ENCODE measurements around the gene JARID2. TPM values are rescaled to one million over a fixed set of nuclear protein-coding genes. Genes with fewer than 3 reads are reported as not detected.
A peak's percentile ranks its signal among the peaks of the same experiment; 100 is the strongest.

JARID2 gene
- polyA plus RNA-seq, 1 donor (not counting 4 experiments of a cell fraction or from before 2014, with no cell fraction given): 11.0 TPM

DNA sequence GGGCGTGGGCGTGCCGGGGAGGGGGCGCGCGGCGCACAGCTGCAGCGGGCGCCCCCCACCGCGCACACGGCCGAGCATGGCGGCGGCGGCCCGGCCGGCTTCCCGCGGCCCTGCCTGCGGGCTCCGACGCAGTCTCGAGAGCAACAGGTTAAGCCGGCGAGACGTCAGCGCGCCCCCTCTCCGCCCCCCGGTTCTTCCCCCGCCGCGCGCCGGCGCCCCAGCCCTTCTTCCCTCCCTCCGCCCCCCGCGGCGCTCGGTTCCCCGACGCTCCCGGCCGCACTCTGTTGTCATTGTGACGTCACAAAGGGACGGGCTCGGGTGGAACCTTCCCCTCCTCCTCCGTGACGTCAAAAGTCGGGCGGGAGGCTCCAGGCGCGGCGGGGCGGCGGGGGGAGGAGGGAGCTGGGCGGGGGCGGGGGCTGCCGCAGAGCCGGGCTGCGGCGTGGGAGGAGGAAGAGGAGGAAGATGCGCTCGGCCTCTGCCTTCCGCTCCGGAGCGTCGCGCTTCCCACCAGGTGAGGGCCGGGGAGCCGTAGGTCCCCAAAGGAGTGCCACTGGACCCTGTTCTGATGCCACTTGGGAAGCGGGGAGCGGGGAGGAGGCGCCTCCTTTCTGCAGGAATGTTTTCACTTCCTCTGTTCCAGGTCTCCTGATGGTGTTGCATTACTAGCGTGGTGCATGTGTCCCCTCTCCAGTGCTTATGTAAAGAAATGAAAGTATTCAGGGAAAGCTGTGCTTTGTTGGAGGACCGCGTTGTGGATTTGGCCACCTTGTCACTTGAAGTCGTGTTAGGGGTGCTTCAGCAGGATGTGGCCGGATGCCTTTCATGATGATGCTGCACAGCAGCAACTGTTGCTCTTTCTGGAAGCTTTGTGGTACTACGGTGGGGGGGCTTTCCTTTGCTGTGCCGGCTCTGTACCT is 2.8 kb downstream of the JARID2 start:
- no peak for TF ChIP-seq EZH2 (IDR thresholded peaks at IDR 0.05; ENCODE audit: low read length)
- TF ChIP-seq, protein P1, sequence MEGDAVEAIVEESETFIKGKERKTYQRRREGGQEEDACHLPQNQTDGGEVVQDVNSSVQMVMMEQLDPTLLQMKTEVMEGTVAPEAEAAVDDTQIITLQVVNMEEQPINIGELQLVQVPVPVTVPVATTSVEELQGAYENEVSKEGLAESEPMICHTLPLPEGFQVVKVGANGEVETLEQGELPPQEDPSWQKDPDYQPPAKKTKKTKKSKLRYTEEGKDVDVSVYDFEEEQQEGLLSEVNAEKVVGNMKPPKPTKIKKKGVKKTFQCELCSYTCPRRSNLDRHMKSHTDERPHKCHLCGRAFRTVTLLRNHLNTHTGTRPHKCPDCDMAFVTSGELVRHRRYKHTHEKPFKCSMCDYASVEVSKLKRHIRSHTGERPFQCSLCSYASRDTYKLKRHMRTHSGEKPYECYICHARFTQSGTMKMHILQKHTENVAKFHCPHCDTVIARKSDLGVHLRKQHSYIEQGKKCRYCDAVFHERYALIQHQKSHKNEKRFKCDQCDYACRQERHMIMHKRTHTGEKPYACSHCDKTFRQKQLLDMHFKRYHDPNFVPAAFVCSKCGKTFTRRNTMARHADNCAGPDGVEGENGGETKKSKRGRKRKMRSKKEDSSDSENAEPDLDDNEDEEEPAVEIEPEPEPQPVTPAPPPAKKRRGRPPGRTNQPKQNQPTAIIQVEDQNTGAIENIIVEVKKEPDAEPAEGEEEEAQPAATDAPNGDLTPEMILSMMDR (optimal IDR thresholded peaks at IDR 0.05 in 1 of 3, IDR thresholded peaks at IDR 0.05 in 1 of 3, conservative IDR thresholded peaks at IDR 0.05 in 1 of 3; ENCODE audit: extremely low read depth in 1 of 3, insufficient read depth in 2 of 3, low read length in 3 of 3): peak in 2 of 3 experiments; percentile 35
- Histone ChIP-seq H3K4me3 (ENCODE audit: control insufficient read depth in 2 of 3, extremely low read depth in 1 of 3, insufficient read depth in 2 of 3, low read depth in 1 of 3, low read length in 3 of 3) (peak overlapping the region; percentile 55 to 95 (median 89)), H4K20me1 (ENCODE audit: control insufficient read depth, extremely low read depth, insufficient read depth, low read length) (peaks cover 4% of the 10 kb centered on the region), H2AFZ (ENCODE audit: control insufficient read depth, low read length) (peak overlapping the region; percentile 55), H3K27ac (ENCODE audit: control insufficient read depth, insufficient read depth, low read length) (peak overlapping the region; percentile 82), H3K9ac (ENCODE audit: control insufficient read depth, extremely low read depth, insufficient read depth, low read length) (peak overlapping the region; percentile 85), H3K4me1 (ENCODE audit: control insufficient read depth, extremely low read depth, insufficient read depth, low read length) (peaks cover 29% of the 10 kb centered on the region), H3K9me1 (ENCODE audit: control insufficient read depth, extremely low read depth, insufficient read depth, low read length) (no peaks in the 10 kb centered on the region), H3K4me2 (ENCODE audit: control insufficient read depth, extremely low read depth, insufficient read depth, low read depth, low read length) (peak overlapping the region; percentile 93), H3K9me3 (ENCODE audit: control insufficient read depth, low read depth, low read length) (no peaks in the 10 kb centered on the region), H3K27me3 (ENCODE audit: control insufficient read depth, extremely low read depth, insufficient read depth, low read length) (no peaks in the 10 kb centered on the region), H3K79me2 (ENCODE audit: control insufficient read depth, insufficient read depth, low read length) (peaks cover 70% of the 10 kb centered on the region), H3K36me3 (ENCODE audit: control insufficient read depth in 2 of 2, extremely low read depth in 1 of 2, insufficient read depth in 2 of 2, low read length in 2 of 2) (peaks cover 0 to 1% of the 10 kb centered on the region in 2 experiments)
- FAIRE-seq (no peak), DNase-seq (ENCODE audit: low read depth, low spot score) (peak; percentile 69)
- dilution Hi-C loops (cut with MboI; ENCODE audit: extremely low pct_ligation_motif_present, low sequenced_read_pairs): no loop called here

DNA sequence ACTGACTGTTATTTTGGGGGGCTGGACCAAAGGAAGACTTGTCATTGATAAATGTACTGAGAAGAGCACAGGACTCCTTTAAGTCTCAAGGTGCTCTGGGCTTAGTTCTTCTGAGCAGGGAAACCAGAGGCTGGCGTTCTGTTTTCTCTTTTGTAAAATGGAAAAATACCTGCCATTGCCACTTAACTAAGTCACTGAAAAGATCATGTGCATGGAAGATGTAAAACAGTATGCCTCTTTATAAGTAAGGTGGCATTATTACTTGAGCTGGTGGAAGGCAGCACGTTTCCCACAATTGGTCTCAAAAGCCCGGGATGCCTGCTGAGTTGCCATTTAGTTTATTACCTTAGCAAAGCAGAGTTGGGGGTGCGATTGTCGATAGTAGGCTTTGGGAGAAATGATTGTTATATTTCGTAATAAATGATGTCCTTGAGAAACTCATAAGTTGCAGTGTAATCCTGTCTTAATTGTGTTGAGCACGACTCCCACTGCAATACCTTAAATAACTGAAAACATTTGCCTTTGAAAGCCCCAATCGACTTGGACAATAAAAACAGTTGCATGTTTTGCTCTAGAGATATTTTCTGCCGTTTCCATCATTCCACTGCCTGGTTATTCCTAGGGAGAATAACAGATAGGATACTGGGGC is 3.6 kb downstream of the JARID2 start:
- H3K27ac ChIP-seq (ENCODE audit: control insufficient read depth, insufficient read depth, low read length): peak overlapping the region; percentile 82
- H3K79me2 ChIP-seq (ENCODE audit: control insufficient read depth, insufficient read depth, low read length): peaks cover 78% of the 10 kb centered on the region
- H3K9ac ChIP-seq (ENCODE audit: control insufficient read depth, extremely low read depth, insufficient read depth, low read length): peak overlapping the region; percentile 85
- no peak for DNase-seq (ENCODE audit: low read depth, low spot score)
- H3K9me3 ChIP-seq (ENCODE audit: control insufficient read depth, low read depth, low read length): no peaks in the 10 kb centered on the region
- peaks cover 2% of the 10 kb centered on the region for H3K9me1 ChIP-seq (ENCODE audit: control insufficient read depth, extremely low read depth, insufficient read depth, low read length)
- H3K4me2 ChIP-seq (ENCODE audit: control insufficient read depth, extremely low read depth, insufficient read depth, low read depth, low read length): peak overlapping the region; percentile 93
- dilution Hi-C loops (cut with MboI; ENCODE audit: extremely low pct_ligation_motif_present, low sequenced_read_pairs): no loop called here
- no peak overlapping the region for H2AFZ ChIP-seq (ENCODE audit: control insufficient read depth, low read length)
- no peak for TF ChIP-seq EZH2 (IDR thresholded peaks at IDR 0.05; ENCODE audit: low read length)
- TF ChIP-seq, protein P1 (optimal IDR thresholded peaks at IDR 0.05 in 1 of 3, IDR thresholded peaks at IDR 0.05 in 1 of 3, conservative IDR thresholded peaks at IDR 0.05 in 1 of 3; ENCODE audit: extremely low read depth in 1 of 3, insufficient read depth in 2 of 3, low read length in 3 of 3): no peak
- no peaks in the 10 kb centered on the region for H3K27me3 ChIP-seq (ENCODE audit: control insufficient read depth, extremely low read depth, insufficient read depth, low read length)
- H3K4me1 ChIP-seq (ENCODE audit: control insufficient read depth, extremely low read depth, insufficient read depth, low read length): peaks cover 21% of the 10 kb centered on the region
- no peak for FAIRE-seq
- peaks cover 4% of the 10 kb centered on the region for H4K20me1 ChIP-seq (ENCODE audit: control insufficient read depth, extremely low read depth, insufficient read depth, low read length)
- peak overlapping the region; percentile 55 to 95 (median 89) for H3K4me3 ChIP-seq (ENCODE audit: control insufficient read depth in 2 of 3, extremely low read depth in 1 of 3, insufficient read depth in 2 of 3, low read depth in 1 of 3, low read length in 3 of 3)
- peaks cover 0 to 1% of the 10 kb centered on the region in 2 experiments for H3K36me3 ChIP-seq (ENCODE audit: control insufficient read depth in 2 of 2, extremely low read depth in 1 of 2, insufficient read depth in 2 of 2, low read length in 2 of 2)

Measured in keratinocyte (primary cell).